ENCODE measurements around the gene FCAMR.

FCAMR gene

GRCh38 chr1:206970446-206970845 lies at the start of gene FCAMR:
FCAMR (minus strand) TSS chr1:206970460; CDS start chr1:206970125, 335 bp downstream.
- DNase-seq = no peak

GRCh38 chr1:207019661-207020060 lies 49.4 kb upstream of the FCAMR start:
- no peak for DNase-seq

GRCh38 chr1:207019161-207019560 lies 48.9 kb upstream of the FCAMR start:
- no peak for DNase-seq

- DNase-seq = no peak
Observed at GRCh38 chr1:207018707-207019106, 48.4 kb upstream of the FCAMR start.

GRCh38 chr1:207017615-207018559 lies 47.6 kb upstream of the FCAMR start:
- DNase-seq = no peak

- DNase-seq = no peak
Observed at GRCh38 chr1:207015791-207016190, 45.5 kb upstream of the FCAMR start.

GRCh38 chr1:207014728-207015127 lies 44.5 kb upstream of the FCAMR start:
- DNase-seq = no peak

GRCh38 chr1:207013321-207014085 lies 43.2 kb upstream of the FCAMR start:
- DNase-seq = no peak

GRCh38 chr1:207010726-207011125 lies 40.5 kb upstream of the FCAMR start:
- no peak for DNase-seq

GRCh38 chr1:207009945-207010344 lies 39.7 kb upstream of the FCAMR start:
- no peak for DNase-seq

- DNase-seq = no peak
Observed at GRCh38 chr1:207009182-207009850, 39.1 kb upstream of the FCAMR start.

- DNase-seq = no peak
Observed at GRCh38 chr1:207007352-207008033, 37.2 kb upstream of the FCAMR start.

GRCh38 chr1:207006914-207007313 lies 36.7 kb upstream of the FCAMR start:
- no peak for DNase-seq

- no peak for DNase-seq
Observed at GRCh38 chr1:207006083-207006482, 35.8 kb upstream of the FCAMR start.

- DNase-seq = peak; percentile 45
Observed at GRCh38 chr1:207004931-207005830, 34.9 kb upstream of the FCAMR start.

- DNase-seq = no peak
Observed at GRCh38 chr1:207003210-207003609, 33.0 kb upstream of the FCAMR start.

GRCh38 chr1:207002724-207003146 lies 32.5 kb upstream of the FCAMR start:
- DNase-seq = peak; percentile 62

GRCh38 chr1:207001492-207002245 lies 31.4 kb upstream of the FCAMR start:
- peak; percentile 58 for DNase-seq

GRCh38 chr1:207000651-207001291 lies 30.5 kb upstream of the FCAMR start:
- no peak for DNase-seq

GRCh38 chr1:206998816-206999215 lies 28.6 kb upstream of the FCAMR start:
- DNase-seq = no peak

All from NCI-H510A (cell line).